IPS-18a (cell line): ENCODE data around the gene FLT1.
A peak's percentile ranks its signal among the peaks of the same experiment; 100 is the strongest.

Experiments used
- H3K27ac ChIP-seq: one replicate; pipeline ENCODE4 v1.5.1; 2013; ENCODE audit warnings: low read length
- H3K27me3 ChIP-seq: one replicate; pipeline ENCODE4 v1.6.1; 2013; ENCODE audit warnings: mild to moderate bottlenecking, low read length; ENCODE audit not compliant: control insufficient read depth, insufficient read depth
- H3K36me3 ChIP-seq: one replicate; pipeline ENCODE4 v1.6.1; 2013; ENCODE audit warnings: low read depth, low read length; ENCODE audit not compliant: control insufficient read depth
- H3K4me1 ChIP-seq: one replicate; pipeline ENCODE4 v1.6.1; 2013; ENCODE audit warnings: low read depth, low read length; ENCODE audit not compliant: control insufficient read depth
- H3K4me3 ChIP-seq: one replicate; pipeline ENCODE4 v1.5.1; 2013; ENCODE audit warnings: low read length
- H3K9ac ChIP-seq: one replicate; pipeline ENCODE4 v1.6.1; 2013; ENCODE audit warnings: mild to moderate bottlenecking, low read length, moderate library complexity
- H3K9me3 ChIP-seq: one replicate; pipeline ENCODE4 v1.6.1; 2013; ENCODE audit warnings: low read depth, low read length; ENCODE audit not compliant: control insufficient read depth

The FLT1 gene

GRCh38 chr13:28320209-28320608 lies 174.7 kb downstream of the FLT1 start:
- Histone ChIP-seq H3K4me3 (no peak overlapping the region), H3K36me3 (peaks cover 16% of the 10 kb centered on the region), H3K27ac (no peak overlapping the region), H3K9ac (no peak overlapping the region), H3K9me3 (no peaks in the 10 kb centered on the region), H3K4me1 (no peaks in the 10 kb centered on the region), H3K27me3 (no peaks in the 10 kb centered on the region)

GRCh38 chr13:28319528-28319927 lies 175.4 kb downstream of the FLT1 start:
- H3K9ac ChIP-seq = no peak overlapping the region
- H3K27ac ChIP-seq = no peak overlapping the region
- H3K27me3 ChIP-seq = no peaks in the 10 kb centered on the region
- H3K9me3 ChIP-seq = no peaks in the 10 kb centered on the region
- no peaks in the 10 kb centered on the region for H3K4me1 ChIP-seq
- H3K4me3 ChIP-seq = no peak overlapping the region
- peaks cover 16% of the 10 kb centered on the region for H3K36me3 ChIP-seq

DNA sequence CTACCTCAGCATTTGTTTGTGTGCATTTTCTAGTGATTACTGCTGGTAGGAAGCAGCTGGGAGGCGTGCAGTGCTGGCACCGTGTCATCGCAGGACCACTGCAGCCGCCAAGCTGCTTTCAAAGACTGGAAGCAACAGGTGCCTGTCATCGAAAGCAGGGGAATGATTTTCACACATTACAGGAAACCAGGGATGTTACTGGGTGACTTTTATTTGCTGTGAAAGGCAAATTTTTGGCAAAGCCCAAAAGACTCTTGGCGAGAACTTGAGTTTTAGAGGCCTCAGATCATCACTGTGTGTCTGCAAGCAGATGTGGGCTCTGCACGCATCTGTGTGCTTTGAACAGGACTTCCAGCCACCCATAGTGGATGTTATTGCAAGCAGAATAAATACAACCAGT lies 176.4 kb downstream of the FLT1 start:
- Histone ChIP-seq H3K4me1 (no peaks in the 10 kb centered on the region), H3K36me3 (peaks cover 16% of the 10 kb centered on the region), H3K4me3 (no peak overlapping the region), H3K27me3 (no peaks in the 10 kb centered on the region), H3K9me3 (no peaks in the 10 kb centered on the region), H3K27ac (no peak overlapping the region), H3K9ac (no peak overlapping the region)

- Histone ChIP-seq H3K36me3 (peaks cover 16% of the 10 kb centered on the region), H3K4me1 (no peaks in the 10 kb centered on the region), H3K27me3 (no peaks in the 10 kb centered on the region), H3K9me3 (no peaks in the 10 kb centered on the region), H3K4me3 (no peak overlapping the region), H3K27ac (no peak overlapping the region), H3K9ac (no peak overlapping the region)
These were observed 178.1 kb downstream of the FLT1 start for GRCh38 chr13:28316836-28317235.

GRCh38 chr13:28316129-28316528 lies 178.8 kb downstream of the FLT1 start:
- Histone ChIP-seq H3K9ac (no peak overlapping the region), H3K27me3 (no peaks in the 10 kb centered on the region), H3K9me3 (no peaks in the 10 kb centered on the region), H3K27ac (no peak overlapping the region), H3K4me3 (no peak overlapping the region), H3K4me1 (no peaks in the 10 kb centered on the region), H3K36me3 (peaks cover 14% of the 10 kb centered on the region)

DNA sequence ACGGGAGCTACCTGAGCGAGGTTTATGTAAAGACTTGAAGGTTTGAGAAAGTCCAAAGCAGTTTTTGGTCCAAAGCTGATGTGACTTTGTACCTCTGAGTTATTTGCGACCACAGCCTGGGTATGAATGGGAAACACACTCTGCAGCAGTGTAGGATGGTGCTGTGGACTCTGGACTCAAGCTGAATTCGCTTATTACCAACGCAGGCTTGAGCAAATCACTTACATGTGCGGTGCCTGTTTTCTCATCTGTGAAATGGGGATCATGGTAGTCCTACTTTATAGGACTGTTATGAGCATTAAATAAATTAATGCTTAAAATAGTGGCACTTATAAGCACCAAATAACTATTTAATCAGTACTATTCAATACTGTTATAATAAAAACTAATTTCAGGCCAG lies 180.0 kb downstream of the FLT1 start:
- Histone ChIP-seq H3K9ac (no peak overlapping the region), H3K4me3 (no peak overlapping the region), H3K27me3 (no peaks in the 10 kb centered on the region), H3K9me3 (no peaks in the 10 kb centered on the region), H3K27ac (no peak overlapping the region), H3K36me3 (peaks cover 10% of the 10 kb centered on the region), H3K4me1 (no peaks in the 10 kb centered on the region)

DNA sequence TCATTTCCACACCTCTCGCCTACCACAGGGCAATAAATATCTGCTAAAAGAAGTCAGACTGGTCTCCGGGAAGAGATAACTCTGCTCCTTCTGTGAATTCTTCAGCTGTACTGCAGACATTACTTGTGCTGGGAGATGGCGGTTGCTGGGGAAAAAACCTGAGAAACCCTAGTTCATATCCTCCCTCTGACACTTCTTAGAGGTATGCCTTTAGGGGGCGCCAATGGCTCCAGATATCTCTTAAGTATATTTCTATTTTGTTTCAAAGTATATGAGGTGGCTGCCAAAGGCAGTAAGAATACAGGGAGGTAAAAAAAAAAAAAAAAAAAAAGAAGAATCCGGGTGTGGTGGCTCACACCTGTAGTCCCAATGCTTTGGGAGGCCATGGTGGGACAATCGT lies 181.3 kb downstream of the FLT1 start:
- Histone ChIP-seq H3K9ac (no peak overlapping the region), H3K4me3 (no peak overlapping the region), H3K27ac (no peak overlapping the region), H3K36me3 (no peaks in the 10 kb centered on the region), H3K4me1 (peaks cover 5% of the 10 kb centered on the region), H3K27me3 (no peaks in the 10 kb centered on the region), H3K9me3 (no peaks in the 10 kb centered on the region)

GRCh38 chr13:28306325-28306724 lies 188.6 kb downstream of the FLT1 start:
- Histone ChIP-seq H3K4me3 (no peak overlapping the region), H3K36me3 (peaks cover 10% of the 10 kb centered on the region), H3K27me3 (no peaks in the 10 kb centered on the region), H3K9ac (no peak overlapping the region), H3K4me1 (peaks cover 31% of the 10 kb centered on the region), H3K27ac (no peak overlapping the region), H3K9me3 (no peaks in the 10 kb centered on the region)

GRCh38 chr13:28301839-28302238 lies 193.1 kb downstream of the FLT1 start:
- peak overlapping the region; percentile 26 for H3K27ac ChIP-seq
- H3K4me1 ChIP-seq = peaks cover 36% of the 10 kb centered on the region
- H3K9me3 ChIP-seq = no peaks in the 10 kb centered on the region
- H3K36me3 ChIP-seq = peaks cover 6% of the 10 kb centered on the region
- H3K4me3 ChIP-seq = no peak overlapping the region
- H3K9ac ChIP-seq = no peak overlapping the region
- H3K27me3 ChIP-seq = no peaks in the 10 kb centered on the region

- peaks cover 43% of the 10 kb centered on the region for H3K4me1 ChIP-seq
- no peak overlapping the region for H3K4me3 ChIP-seq
- H3K36me3 ChIP-seq = no peaks in the 10 kb centered on the region
- no peaks in the 10 kb centered on the region for H3K9me3 ChIP-seq
- H3K9ac ChIP-seq = no peak overlapping the region
- no peak overlapping the region for H3K27ac ChIP-seq
- no peaks in the 10 kb centered on the region for H3K27me3 ChIP-seq
These were observed 195.0 kb downstream of the FLT1 start for GRCh38 chr13:28299916-28300315.

DNA sequence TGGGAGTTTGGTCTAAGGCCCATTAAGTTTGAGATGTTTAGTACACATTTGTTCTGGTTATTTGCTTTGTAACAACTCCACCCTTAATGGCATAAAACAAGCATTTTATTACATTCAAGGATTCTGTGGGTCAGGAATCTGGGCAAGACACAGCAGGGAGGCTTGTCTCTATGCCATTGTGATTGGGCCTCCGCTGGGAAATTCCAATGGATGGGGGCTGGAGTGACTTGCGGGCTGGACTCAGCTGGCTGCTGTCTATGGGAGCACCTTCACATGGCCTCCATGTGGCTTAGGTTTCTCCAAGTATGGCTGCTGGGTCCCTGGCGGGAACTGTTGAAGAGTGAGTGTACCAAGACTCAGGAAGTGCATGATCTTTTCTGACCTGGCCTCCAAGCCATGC lies 197.6 kb downstream of the FLT1 start:
- Histone ChIP-seq H3K36me3 (peaks cover 7% of the 10 kb centered on the region), H3K27ac (no peak overlapping the region), H3K4me1 (peaks cover 59% of the 10 kb centered on the region), H3K9me3 (no peaks in the 10 kb centered on the region), H3K4me3 (no peak overlapping the region), H3K9ac (no peak overlapping the region), H3K27me3 (no peaks in the 10 kb centered on the region)

- H3K9ac ChIP-seq = no peak overlapping the region
- peaks cover 4% of the 10 kb centered on the region for H3K4me1 ChIP-seq
- H3K36me3 ChIP-seq = peaks cover 30% of the 10 kb centered on the region
- no peak overlapping the region for H3K4me3 ChIP-seq
- H3K9me3 ChIP-seq = no peaks in the 10 kb centered on the region
- H3K27ac ChIP-seq = no peak overlapping the region
- H3K27me3 ChIP-seq = no peaks in the 10 kb centered on the region
These were observed 208.7 kb downstream of the FLT1 start for GRCh38 chr13:28286263-28286662.
